HG02763 (cell line): ENCODE measurements around the gene ANGEL2.
"Not testable (repeated sequence)": the region's sequence is repeated elsewhere in the genome, so short reads cannot be mapped to it uniquely, and the experiment has no call there.

Source experiments
- ATAC-seq: cut with Tn5 transposase; IDR thresholded peaks from one replicate; pipeline ENCODE4 v1.9.1; 2021; ENCODE audit warnings: mild to moderate bottlenecking, moderate library complexity; ENCODE audit not compliant: unreplicated experiment

The ANGEL2 gene

GRCh38 chr1:212976586-212976985, 39.1 kb downstream of the ANGEL2 start:
- ATAC-seq: no peak

DNA sequence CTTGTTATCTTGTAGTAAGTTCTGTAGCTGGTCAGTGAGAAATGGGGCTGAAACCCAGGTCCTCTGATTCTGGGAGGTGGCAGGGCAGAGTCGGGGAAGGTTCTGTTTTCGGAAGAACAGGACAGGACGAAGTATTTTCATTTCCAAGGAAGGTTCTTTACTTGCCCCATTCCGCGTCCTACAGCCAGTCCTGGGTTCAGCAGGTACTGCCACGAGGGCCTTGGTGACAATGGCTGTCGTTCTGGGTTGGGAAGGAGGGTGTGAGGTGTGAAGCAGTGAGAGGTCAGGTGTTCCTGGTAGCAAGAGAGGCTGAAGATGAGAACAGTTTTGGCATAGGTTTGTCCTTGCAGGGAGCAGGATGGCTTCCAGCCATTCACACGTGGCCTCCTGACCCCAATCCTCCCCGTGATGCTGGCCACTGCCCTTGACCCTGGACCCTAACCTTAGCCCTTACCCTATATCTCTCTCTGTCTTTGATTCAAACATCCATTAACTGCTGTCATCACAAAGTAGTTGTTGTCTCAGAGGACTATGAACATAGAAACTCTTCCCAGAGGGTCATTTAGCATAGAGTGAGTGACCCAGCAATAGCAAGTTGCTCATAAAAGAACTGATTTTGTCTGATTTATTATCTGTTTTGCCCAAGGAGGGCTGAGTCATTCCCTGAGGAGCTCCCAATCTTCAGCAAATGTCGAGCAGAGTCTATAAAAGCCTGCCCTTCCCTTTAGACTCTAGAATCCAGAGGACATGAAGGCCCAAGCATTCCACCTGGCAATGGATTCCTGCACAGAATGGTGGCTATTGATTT, 40.4 kb downstream of the ANGEL2 start:
- ATAC-seq: no peak

- ATAC-seq: no peak
Observed at GRCh38 chr1:212974711-212975110, 41.0 kb downstream of the ANGEL2 start.

GRCh38 chr1:212973899-212974298, 41.8 kb downstream of the ANGEL2 start:
- no peak for ATAC-seq

DNA sequence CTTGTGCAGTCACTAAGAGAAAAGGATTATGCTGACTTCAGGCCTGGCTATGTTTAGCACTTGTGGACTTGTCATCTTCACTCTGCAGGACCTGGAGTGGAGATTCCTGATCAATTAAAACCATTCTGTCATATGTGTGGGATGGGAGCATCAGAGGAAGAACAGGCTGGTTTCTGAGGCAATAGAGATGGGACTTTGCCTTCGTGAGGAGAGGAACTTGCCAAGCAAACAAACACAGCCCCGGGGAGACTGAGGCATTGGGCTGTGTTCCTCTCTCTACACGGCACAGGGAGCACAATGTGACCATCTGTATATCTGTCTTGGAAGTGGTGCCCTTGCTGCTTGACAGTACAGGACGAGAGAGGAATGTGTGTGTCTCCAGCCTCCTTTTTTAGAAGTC, 42.2 kb downstream of the ANGEL2 start:
- ATAC-seq: no peak

DNA sequence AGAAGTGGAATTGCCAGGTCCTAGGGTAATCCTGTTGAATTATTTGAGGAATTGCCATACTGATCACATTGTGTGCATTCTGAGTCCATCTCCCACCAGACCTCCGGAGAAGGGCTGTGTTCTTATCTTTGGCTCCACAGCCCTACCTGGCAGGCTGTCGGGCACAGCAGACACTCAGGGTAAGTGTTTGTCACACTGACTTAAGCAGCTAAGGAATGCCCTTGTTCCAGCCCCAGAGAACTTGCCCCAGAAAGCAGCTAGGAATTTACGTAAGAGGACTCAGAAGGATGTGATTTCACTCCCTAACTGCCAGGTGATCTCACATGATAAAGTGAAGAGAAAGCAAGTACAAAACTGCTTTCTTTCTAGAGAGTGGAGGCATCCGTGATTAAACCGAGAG, 44.4 kb downstream of the ANGEL2 start:
- ATAC-seq: no peak

DNA sequence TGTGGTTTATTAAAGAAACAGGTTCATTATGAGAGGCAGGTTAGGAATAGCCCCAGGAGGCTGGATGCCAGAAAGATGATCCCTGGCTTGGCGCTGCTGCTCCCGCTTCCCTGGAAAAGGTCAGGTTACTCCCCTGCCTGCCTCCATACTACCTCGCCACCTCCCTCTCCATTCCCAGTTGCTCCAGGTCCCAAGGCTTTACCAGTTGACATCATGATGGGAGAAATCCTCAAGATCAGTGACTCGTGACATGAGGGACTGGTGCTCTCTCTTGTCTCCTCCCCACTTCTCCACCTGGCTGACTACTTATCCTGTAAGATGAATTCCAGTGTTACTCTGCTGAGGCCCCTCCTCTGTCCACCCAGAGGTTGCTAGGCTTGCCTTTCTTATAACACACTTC, 45.6 kb downstream of the ANGEL2 start:
- no peak for ATAC-seq

DNA sequence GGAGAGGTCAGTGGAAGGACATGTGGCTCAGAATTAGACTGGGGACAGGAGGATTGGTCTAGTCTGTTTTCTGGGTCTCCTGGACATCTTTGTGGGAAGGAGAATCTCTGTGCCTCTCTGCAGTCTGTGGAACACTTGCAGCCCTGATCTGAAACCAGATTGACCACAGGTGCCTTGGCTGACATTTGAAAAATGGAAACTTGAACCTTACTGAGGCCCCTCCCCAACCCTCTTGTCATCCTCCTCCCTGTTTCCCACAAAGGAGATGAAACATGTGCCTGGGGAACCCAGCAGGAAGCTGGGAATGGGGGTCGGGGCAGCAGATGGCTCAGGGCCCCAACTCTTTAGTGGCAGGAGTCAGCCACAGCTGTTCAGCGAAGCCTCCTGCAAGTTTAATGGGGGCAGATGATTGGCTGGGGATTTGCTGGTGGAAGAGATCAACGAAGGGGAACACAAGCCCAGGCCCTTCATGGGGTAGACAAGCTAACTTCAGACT, 47.3 kb downstream of the ANGEL2 start:
- no peak for ATAC-seq

DNA sequence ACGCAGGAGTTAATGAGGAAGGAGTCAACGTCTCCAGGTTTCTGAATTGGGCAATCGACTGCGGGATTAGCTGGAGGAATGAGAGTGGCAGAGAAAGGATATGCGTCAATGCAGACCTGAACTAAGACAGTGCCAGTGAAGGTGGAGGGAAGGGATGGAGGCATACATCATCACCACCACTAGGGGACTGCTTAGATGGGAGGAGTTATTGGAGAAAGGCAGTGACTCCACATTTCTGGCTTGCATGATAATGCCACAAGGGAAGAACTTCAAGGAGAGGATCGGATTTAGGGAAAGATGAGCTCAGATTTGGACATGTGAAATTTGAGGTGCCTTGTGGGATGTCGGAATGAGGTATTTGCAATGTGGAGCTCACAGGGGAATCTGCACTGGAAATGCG, 47.9 kb downstream of the ANGEL2 start:
- ATAC-seq: no peak

- no peak for ATAC-seq
Observed at GRCh38 chr1:212966616-212967015, 49.1 kb downstream of the ANGEL2 start.

GRCh38 chr1:212964993-212965392, 50.7 kb downstream of the ANGEL2 start:
- ATAC-seq: not testable (repeated sequence)

DNA sequence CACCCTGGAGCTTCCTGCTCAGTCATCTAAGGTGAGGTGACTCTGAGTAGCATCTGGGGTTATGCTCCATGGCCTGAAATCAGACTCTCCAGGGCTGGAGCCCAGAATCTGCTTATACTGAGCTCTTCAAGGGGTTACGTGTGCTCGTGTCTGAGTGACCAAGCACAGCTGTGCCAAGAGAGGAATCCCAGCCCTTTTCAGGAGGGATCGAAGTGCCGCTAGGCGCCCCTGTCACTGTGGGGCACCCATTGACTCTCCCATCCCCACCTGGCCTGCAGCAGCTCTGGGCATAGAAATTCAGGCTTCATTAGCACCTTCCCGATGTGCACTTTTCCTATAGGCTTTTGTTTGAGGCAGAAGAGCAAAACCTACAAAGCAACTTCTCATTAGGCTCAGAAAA, 51.6 kb downstream of the ANGEL2 start:
- ATAC-seq: no peak

- ATAC-seq: no peak
Observed at GRCh38 chr1:212962509-212962908, 53.2 kb downstream of the ANGEL2 start.

DNA sequence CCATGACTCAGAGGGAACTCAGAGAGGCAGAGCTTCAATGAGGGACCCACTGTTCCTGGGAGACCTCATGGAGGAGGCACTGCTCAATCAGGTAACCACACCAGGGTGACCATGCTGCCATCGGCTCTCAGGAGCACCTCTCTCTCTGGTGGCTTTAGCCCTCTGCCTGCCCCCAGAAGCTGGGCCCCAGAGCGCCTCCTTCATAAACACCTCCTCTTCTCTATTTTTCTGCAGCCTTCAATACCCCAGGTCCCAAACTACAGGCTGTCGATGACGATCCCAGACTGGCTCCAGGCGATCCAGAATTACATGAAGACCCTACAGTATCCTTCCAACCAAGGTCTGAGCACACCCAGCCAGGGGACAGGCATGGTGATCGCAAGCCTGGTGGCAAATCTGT, 54.7 kb downstream of the ANGEL2 start:
- no peak for ATAC-seq

- peak; percentile 72 for ATAC-seq
Observed at GRCh38 chr1:212959266-212960220, 56.1 kb downstream of the ANGEL2 start.

- ATAC-seq: no peak
Observed at GRCh38 chr1:212958175-212958574, 57.5 kb downstream of the ANGEL2 start.

DNA sequence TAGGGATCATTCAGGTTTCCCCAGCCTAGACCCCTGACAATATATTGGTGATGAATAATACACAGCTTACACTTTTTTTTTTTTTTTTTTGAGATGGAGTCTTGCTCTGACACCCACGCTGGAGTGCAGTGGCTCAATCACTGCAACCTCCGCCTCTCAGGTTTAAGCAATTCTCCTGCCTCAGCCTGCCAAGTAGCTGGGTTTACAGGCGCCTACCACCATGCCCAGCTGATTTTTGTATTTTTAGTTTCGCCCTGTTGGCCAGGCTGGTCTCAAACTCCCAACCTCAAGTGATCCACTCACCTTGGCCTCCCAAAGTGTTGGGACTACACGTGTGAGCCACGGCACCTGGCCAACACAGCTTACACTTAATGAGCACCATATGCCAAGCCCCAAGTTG, 58.1 kb downstream of the ANGEL2 start:
- ATAC-seq: no peak

- ATAC-seq: no peak
Observed at GRCh38 chr1:212955961-212956620, 59.6 kb downstream of the ANGEL2 start.

- ATAC-seq: no peak
Observed at GRCh38 chr1:212955098-212955497, 60.6 kb downstream of the ANGEL2 start.

DNA sequence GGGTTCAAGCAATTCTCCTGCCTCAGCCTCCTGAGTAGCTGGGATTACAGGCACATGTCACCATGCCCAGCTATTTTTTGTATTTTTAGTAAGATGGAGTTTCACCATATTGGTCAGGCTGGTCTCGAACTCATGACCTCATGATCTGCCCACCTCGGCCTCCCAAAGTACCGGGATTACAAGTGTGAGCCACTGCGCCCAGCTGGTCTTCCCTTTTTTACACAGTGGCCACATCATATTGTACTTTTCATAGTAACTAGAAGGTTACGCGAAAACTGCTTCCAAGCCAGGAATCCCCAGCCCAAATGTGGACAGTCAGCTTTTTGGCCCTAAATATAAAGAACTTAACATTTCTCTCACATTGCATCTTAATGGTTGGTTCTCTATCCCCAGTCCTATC, 61.2 kb downstream of the ANGEL2 start:
- no peak for ATAC-seq

DNA sequence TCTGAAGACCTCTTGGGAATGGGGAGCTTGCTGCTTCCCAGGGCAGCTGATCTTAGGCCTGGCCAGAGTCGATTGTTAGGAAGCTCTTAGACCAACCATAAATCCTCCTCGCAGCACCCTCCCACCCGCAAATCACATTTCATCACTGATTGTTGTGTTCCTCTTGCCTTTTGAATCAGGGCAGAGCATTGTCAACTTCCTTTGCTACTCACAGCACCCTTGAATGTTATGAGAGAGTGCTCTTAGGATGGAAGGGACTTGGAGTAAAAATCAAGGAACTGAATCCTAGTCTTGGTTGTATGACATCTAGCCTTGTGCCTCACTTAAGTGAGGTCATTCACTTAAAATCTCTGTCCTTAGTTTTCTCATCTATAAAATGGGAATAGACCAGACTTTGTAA, 62.3 kb downstream of the ANGEL2 start:
- ATAC-seq: no peak
